ENCODE measurements around the gene STK10.

Gene STK10

DNA sequence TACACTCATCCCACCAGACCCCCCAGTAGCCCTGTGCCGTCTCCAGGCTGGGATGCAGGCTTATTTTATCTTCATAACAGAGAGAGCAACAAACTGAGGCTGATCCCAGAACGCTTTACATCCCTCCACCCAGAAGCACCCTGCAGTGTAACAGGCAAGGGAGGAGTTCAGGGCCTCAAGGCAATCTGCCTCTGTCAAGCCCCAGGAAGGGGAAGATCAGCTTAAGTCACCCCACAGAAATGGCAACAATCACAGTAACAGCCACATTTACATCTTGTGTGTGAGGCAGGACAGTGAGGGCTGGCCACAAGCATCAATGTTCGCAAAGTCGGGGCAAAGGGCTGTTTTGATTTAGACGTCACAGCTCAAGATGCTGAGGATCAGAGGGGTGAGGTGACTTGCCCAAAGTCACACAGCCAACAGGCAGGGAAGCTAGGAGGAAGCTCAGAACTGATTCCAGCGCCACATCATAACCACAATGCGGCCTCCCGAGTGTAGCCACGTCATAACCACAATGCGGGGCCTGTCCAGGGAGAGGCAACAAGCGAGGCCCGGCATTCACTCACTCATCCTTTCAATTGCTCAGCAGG lies 14.4 kb downstream of the STK10 start:
- Histone ChIP-seq H3K27me3 (replicated peaks; ENCODE audit: control insufficient read depth, insufficient read depth, low read length) (no peaks in the 10 kb centered on the region), H3K36me3 (ENCODE audit: control insufficient read depth, insufficient read depth, low read length, severe bottlenecking) (no peaks in the 10 kb centered on the region), H3K4me3 (ENCODE audit: low read length) (no peak overlapping the region), H3K9me3 (ENCODE audit: control insufficient read depth, low read length) (no peaks in the 10 kb centered on the region), H3K4me1 (ENCODE audit: control insufficient read depth, insufficient read depth, low read length) (peaks cover 22% of the 10 kb centered on the region), H3K9ac (ENCODE audit: low read length) (peak overlapping the region; percentile 37)
- DNase-seq (ENCODE audit: low read depth) = peak; percentile 28

DNA sequence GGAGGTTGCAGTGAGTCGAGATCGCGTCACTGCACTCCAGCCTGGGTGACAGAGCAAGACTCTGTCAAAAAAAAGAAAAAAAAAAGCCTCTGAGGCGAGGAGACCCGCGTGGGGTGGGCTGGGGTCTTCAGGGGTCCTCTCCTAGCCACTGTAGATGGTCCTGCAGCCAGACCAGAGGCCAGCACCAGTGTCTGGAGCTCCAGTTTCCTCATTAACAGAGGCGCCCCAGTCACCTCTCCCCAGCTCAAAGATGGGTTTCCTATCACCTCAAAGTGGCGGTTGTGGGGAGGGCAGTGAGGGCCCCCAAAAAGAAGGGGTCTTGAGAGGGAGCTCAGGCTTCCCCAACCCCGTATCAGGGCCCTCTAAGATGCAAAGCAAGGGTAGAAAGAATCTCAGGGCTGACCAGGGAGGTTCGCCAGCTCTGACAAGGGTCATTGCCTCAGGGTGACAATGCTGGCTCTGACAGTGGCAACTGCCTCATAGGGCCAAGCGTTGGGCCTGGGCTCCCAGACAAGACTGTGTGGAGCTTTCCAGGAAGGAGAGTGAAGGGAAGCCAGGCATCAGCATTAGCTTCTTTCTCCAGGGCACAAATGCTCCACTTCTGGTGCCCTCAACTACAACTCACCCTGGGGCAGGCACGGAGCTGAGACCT lies 15.0 kb downstream of the STK10 start:
- H3K4me1 ChIP-seq (ENCODE audit: control insufficient read depth, insufficient read depth, low read length) = peaks cover 22% of the 10 kb centered on the region
- DNase-seq (ENCODE audit: low read depth) = peak; percentile 40

DNA sequence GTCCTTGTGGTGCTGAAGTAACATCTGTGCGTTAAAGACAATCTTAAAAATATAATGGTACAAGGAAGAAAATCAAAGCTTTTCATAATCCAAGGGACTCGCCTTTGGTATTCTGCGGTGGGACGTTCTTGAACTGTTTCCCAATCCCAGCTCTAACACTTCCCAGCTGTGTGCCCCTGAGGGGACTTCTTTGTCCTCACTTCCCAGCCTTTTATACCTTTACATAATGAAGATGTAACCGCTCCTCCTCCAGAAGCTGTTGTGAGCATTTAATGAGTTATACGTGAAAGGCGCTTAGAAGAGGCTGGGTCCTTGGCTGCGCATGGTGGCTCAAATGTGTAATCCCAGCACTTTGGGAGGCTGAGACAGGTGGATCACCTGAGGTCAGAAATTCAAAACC lies 16.9 kb downstream of the STK10 start:
- no peak for DNase-seq (ENCODE audit: low read depth)
- Histone ChIP-seq H3K9me3 (ENCODE audit: control insufficient read depth, low read length) (no peaks in the 10 kb centered on the region), H3K36me3 (ENCODE audit: control insufficient read depth, insufficient read depth, low read length, severe bottlenecking) (no peaks in the 10 kb centered on the region), H3K27me3 (replicated peaks; ENCODE audit: control insufficient read depth, insufficient read depth, low read length) (no peaks in the 10 kb centered on the region), H3K9ac (ENCODE audit: low read length) (no peak overlapping the region), H3K4me3 (ENCODE audit: low read length) (no peak overlapping the region), H3K4me1 (ENCODE audit: control insufficient read depth, insufficient read depth, low read length) (peaks cover 22% of the 10 kb centered on the region)

More for the DNA sequence above, 15.0 kb downstream of the STK10 start:
- H3K36me3 ChIP-seq (ENCODE audit: control insufficient read depth, insufficient read depth, low read length, severe bottlenecking) = no peaks in the 10 kb centered on the region
- H3K9ac ChIP-seq (ENCODE audit: low read length) = no peak overlapping the region
- H3K4me3 ChIP-seq (ENCODE audit: low read length) = no peak overlapping the region
- H3K9me3 ChIP-seq (ENCODE audit: control insufficient read depth, low read length) = no peaks in the 10 kb centered on the region
- H3K27me3 ChIP-seq (replicated peaks; ENCODE audit: control insufficient read depth, insufficient read depth, low read length) = no peaks in the 10 kb centered on the region

DNA sequence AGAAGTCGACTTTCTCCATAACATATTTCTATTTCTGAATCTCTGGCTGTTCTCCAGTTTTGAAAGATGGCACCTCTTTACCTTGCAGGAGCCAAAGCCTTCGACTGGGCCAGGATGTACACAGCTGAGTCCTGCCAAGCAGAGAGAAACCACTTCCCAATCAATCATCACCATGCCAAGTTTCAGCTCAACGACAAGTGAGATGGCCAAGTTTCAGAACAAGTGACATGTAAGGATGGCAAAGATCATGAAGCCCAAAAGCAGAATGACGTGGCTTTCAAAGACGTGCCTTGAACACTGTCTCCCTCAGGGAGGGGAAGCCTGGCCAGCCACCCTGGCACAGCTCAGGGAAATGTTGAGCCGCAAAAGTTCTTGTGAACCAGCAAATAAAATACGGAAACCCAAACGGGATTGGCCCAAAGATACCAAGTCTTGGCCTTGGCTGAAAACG lies 17.7 kb downstream of the STK10 start:
- Histone ChIP-seq H3K9me3 (ENCODE audit: control insufficient read depth, low read length) (no peaks in the 10 kb centered on the region), H3K4me3 (ENCODE audit: low read length) (no peak overlapping the region), H3K4me1 (ENCODE audit: control insufficient read depth, insufficient read depth, low read length) (peaks cover 25% of the 10 kb centered on the region), H3K9ac (ENCODE audit: low read length) (no peak overlapping the region), H3K27me3 (replicated peaks; ENCODE audit: control insufficient read depth, insufficient read depth, low read length) (no peaks in the 10 kb centered on the region), H3K36me3 (ENCODE audit: control insufficient read depth, insufficient read depth, low read length, severe bottlenecking) (no peaks in the 10 kb centered on the region)
- DNase-seq (ENCODE audit: low read depth) = no peak

DNA sequence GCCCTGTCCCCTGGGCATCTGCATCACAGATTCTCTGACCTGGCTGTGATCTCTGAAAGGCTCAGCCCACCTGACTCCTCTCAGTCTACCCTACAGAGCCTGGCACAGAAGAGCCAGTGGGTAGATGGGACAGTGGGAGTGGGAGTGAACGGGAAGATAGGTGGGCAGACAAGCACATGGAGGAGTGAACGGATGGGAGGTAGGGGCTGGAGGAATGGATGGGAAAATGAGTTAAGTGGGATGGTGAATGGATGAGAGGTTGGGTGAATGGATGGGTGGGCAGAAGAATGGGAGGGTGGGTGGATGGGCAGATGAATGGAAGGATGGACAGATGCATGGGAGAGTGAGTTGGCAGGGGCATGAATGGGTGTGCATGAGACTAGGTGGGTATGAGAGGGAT lies 18.8 kb downstream of the STK10 start:
- Histone ChIP-seq H3K9me3 (ENCODE audit: control insufficient read depth, low read length) (no peaks in the 10 kb centered on the region), H3K4me1 (ENCODE audit: control insufficient read depth, insufficient read depth, low read length) (peaks cover 28% of the 10 kb centered on the region), H3K4me3 (ENCODE audit: low read length) (no peak overlapping the region), H3K27me3 (replicated peaks; ENCODE audit: control insufficient read depth, insufficient read depth, low read length) (no peaks in the 10 kb centered on the region), H3K9ac (ENCODE audit: low read length) (no peak overlapping the region), H3K36me3 (ENCODE audit: control insufficient read depth, insufficient read depth, low read length, severe bottlenecking) (no peaks in the 10 kb centered on the region)
- DNase-seq (ENCODE audit: low read depth) = no peak

DNA sequence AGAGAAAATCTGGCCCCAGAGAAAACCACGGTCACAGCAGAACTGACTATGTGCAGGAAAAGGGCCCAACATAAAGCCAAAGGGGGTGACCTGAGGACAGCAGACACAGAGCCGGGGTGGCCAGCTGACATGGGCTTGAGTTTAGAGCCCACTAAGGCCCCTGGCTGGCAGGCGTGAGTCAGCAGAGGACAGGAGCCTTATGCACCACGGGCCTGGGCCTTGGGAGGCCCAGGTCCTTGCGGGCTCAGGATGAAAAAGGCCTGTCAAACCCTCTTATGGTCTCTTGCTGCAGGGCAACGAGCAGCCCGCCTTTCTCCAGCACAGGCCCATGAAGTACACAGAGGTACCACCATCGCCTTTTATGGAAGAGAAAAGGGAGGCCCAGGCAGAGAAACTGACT lies 19.7 kb downstream of the STK10 start:
- peaks cover 28% of the 10 kb centered on the region for H3K4me1 ChIP-seq (ENCODE audit: control insufficient read depth, insufficient read depth, low read length)
- H3K27me3 ChIP-seq (replicated peaks; ENCODE audit: control insufficient read depth, insufficient read depth, low read length) = no peaks in the 10 kb centered on the region
- no peak overlapping the region for H3K9ac ChIP-seq (ENCODE audit: low read length)
- DNase-seq (ENCODE audit: low read depth) = no peak
- no peaks in the 10 kb centered on the region for H3K36me3 ChIP-seq (ENCODE audit: control insufficient read depth, insufficient read depth, low read length, severe bottlenecking)
- H3K9me3 ChIP-seq (ENCODE audit: control insufficient read depth, low read length) = no peaks in the 10 kb centered on the region
- H3K4me3 ChIP-seq (ENCODE audit: low read length) = no peak overlapping the region

DNA sequence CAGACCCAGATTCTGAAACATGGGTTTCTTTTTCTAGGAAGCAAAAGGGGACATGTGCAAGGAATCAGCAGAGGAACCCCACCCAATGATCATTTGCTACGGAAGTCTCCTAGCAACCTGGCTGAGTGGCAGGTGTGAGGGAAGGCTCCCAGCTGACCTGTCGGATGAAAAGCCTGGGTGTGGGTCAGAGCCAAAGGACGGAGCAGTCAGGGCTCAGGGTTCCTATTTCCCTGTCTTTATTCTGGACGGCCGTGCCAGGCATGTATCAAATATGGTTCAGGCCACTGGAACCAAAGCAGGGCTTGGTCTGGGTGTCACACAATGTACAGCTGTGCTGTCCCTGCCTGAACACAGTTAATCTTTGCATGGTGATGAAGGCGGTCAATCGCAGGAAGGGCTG lies 20.1 kb downstream of the STK10 start:
- no peaks in the 10 kb centered on the region for H3K36me3 ChIP-seq (ENCODE audit: control insufficient read depth, insufficient read depth, low read length, severe bottlenecking)
- H3K9ac ChIP-seq (ENCODE audit: low read length) = no peak overlapping the region
- H3K4me3 ChIP-seq (ENCODE audit: low read length) = no peak overlapping the region
- peaks cover 28% of the 10 kb centered on the region for H3K4me1 ChIP-seq (ENCODE audit: control insufficient read depth, insufficient read depth, low read length)
- H3K27me3 ChIP-seq (replicated peaks; ENCODE audit: control insufficient read depth, insufficient read depth, low read length) = no peaks in the 10 kb centered on the region
- H3K9me3 ChIP-seq (ENCODE audit: control insufficient read depth, low read length) = no peaks in the 10 kb centered on the region
- no peak for DNase-seq (ENCODE audit: low read depth)

DNA sequence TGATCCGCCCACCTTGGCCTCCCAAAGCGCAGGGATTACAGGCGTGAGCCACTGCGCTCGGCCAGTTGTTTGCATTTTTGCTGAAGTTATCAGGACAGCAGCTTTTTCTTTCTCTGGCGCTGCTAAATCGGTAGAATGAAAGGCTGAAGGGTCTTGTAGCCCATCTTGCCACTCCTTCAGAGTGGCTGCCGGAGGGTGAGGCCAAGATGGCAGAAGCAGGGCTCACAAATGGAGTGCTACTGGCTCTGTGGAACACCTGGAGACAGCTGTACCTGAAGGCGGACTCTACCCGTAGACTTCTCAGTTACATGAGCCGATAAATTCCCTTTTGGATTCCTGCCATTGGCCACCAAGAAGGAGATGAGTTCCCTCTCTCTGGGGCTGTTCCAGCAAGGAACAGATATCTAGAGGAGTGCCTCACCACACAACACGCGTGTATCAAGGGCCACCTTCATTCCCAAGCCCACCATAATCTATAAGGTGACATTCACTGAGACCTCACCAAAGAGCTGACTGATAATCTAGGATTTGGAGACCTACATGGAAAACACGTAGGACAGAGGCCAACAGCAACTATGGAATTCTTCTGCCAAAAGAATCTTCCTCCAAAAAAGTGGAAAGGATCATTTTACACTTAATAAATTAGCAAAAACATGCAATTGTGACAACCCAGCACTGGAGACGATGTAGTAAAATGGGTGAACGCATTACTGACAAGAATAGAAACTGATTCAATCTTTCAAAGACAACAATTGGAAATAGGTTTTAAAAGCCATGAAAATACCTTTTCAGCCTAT lies 21.8 kb downstream of the STK10 start:
- Histone ChIP-seq H3K4me3 (ENCODE audit: low read length) (no peak overlapping the region), H3K4me1 (ENCODE audit: control insufficient read depth, insufficient read depth, low read length) (peaks cover 31% of the 10 kb centered on the region), H3K9me3 (ENCODE audit: control insufficient read depth, low read length) (no peaks in the 10 kb centered on the region), H3K9ac (ENCODE audit: low read length) (no peak overlapping the region), H3K36me3 (ENCODE audit: control insufficient read depth, insufficient read depth, low read length, severe bottlenecking) (no peaks in the 10 kb centered on the region), H3K27me3 (replicated peaks; ENCODE audit: control insufficient read depth, insufficient read depth, low read length) (no peaks in the 10 kb centered on the region)
- no peak for DNase-seq (ENCODE audit: low read depth)

DNA sequence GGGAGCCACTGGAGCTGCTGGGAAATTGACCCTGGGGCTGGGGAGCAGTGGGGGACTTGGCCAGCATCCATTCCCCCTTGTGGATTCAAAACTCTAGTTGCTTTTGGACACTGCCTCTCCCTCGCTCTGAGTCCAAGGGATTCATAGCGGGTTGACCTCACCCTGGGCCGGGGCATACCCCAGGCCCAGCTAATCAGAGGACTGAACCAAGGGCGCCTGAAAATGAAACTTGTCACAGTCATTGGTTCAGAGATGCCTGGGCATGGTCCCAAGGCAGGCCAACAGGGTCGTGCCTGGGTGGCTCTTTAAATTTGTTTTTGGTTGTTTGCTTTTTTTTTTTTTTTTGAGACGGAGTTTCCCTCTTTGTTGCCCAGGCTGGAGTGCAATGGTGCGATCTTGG lies 22.6 kb downstream of the STK10 start:
- Histone ChIP-seq H3K27me3 (replicated peaks; ENCODE audit: control insufficient read depth, insufficient read depth, low read length) (no peaks in the 10 kb centered on the region), H3K9ac (ENCODE audit: low read length) (no peak overlapping the region), H3K4me3 (ENCODE audit: low read length) (no peak overlapping the region), H3K4me1 (ENCODE audit: control insufficient read depth, insufficient read depth, low read length) (peaks cover 31% of the 10 kb centered on the region), H3K9me3 (ENCODE audit: control insufficient read depth, low read length) (no peaks in the 10 kb centered on the region), H3K36me3 (ENCODE audit: control insufficient read depth, insufficient read depth, low read length, severe bottlenecking) (no peaks in the 10 kb centered on the region)
- no peak for DNase-seq (ENCODE audit: low read depth)

DNA sequence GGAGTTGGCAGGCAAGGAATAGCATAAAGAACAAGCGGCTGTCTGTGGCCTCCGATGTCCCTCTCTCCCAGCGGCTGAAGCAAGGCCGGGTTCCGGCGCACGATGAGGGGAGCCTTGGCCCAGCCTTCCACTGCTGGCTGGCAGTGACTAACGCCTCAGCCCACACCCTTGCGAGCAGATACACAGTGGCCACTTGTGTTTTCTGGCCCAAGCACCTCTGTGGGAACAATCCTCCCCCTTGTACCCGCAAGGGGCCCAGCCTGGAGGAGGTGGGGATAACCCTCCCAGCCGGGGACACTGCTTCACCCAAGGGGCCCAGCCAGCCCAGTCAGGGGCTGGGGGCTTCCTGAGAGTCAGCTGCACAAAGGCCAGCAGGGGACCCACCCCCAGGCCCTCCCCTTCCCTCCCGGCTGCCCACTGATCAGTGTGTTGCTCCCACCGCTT lies 23.2 kb downstream of the STK10 start:
- DNase-seq (ENCODE audit: low read depth) = peak; percentile 38
- Histone ChIP-seq H3K9me3 (ENCODE audit: control insufficient read depth, low read length) (no peaks in the 10 kb centered on the region), H3K4me1 (ENCODE audit: control insufficient read depth, insufficient read depth, low read length) (peaks cover 31% of the 10 kb centered on the region), H3K27me3 (replicated peaks; ENCODE audit: control insufficient read depth, insufficient read depth, low read length) (no peaks in the 10 kb centered on the region), H3K4me3 (ENCODE audit: low read length) (peak overlapping the region; percentile 43), H3K36me3 (ENCODE audit: control insufficient read depth, insufficient read depth, low read length, severe bottlenecking) (no peaks in the 10 kb centered on the region), H3K9ac (ENCODE audit: low read length) (peak overlapping the region; percentile 44)

DNA sequence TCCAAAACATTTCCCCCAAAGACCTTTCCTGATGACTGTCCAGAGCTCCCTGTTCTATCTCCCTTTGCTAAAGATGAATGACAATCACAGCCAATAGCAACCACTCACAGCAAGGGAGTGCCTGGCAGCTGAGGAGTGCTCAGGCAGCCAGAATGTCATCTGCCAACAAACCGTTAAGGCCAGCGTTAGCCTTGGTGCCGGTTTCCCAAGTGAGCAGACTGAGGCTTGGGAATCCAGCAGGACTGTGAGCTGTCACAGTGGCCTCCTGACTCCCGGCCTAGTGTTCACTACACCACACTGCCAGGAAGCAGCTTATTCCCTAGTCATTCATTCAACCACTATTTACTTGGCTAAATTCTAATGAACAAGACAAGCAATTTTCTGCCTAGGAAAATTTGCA lies 24.7 kb downstream of the STK10 start:
- DNase-seq (ENCODE audit: low read depth) = no peak
- H3K9me3 ChIP-seq (ENCODE audit: control insufficient read depth, low read length) = no peaks in the 10 kb centered on the region
- H3K4me3 ChIP-seq (ENCODE audit: low read length) = no peak overlapping the region

More for the DNA sequence above, 24.7 kb downstream of the STK10 start:
- Histone ChIP-seq H3K36me3 (ENCODE audit: control insufficient read depth, insufficient read depth, low read length, severe bottlenecking) (no peaks in the 10 kb centered on the region), H3K9ac (ENCODE audit: low read length) (peak overlapping the region; percentile 47), H3K4me1 (ENCODE audit: control insufficient read depth, insufficient read depth, low read length) (peaks cover 31% of the 10 kb centered on the region), H3K27me3 (replicated peaks; ENCODE audit: control insufficient read depth, insufficient read depth, low read length) (no peaks in the 10 kb centered on the region)

Measured in adipocyte (in vitro differentiated cells).